ENCODE results near the gene NCAPD2.
"Not testable (repeated sequence)": the region's sequence is repeated elsewhere in the genome, so short reads cannot be mapped to it uniquely, and the experiment has no call there.

NCAPD2 gene

GRCh38 chr12:6492838-6493496 lies 935 bp upstream of the NCAPD2 start, which contains the start of gene MRPL51:
Gene MRPL51 (minus strand): TSS chr12:6493262. CDS start chr12:6493136, 126 bp downstream.
- peak; percentile 86 to 96 for DNase-seq (ENCODE audit: low read depth in 2 of 2)

GRCh38 chr12:6494258-6494743 lies 399 bp downstream of the NCAPD2 start:
- no peak for DNase-seq (ENCODE audit: low read depth in 2 of 2)

GRCh38 chr12:6494968-6495367 lies 1.1 kb downstream of the NCAPD2 start:
- DNase-seq (ENCODE audit: low read depth in 2 of 2): no peak

GRCh38 chr12:6497291-6497690 lies 3.4 kb downstream of the NCAPD2 start:
- not testable (repeated sequence) for DNase-seq (ENCODE audit: low read depth in 2 of 2)

- DNase-seq (ENCODE audit: low read depth in 2 of 2): no peak
Observed at GRCh38 chr12:6500466-6500865, 6.6 kb downstream of the NCAPD2 start.

GRCh38 chr12:6507102-6507998 lies 13.4 kb downstream of the NCAPD2 start:
- DNase-seq (ENCODE audit: low read depth in 2 of 2): no peak

- DNase-seq (ENCODE audit: low read depth in 2 of 2): no peak
Observed at GRCh38 chr12:6508087-6508486, 14.2 kb downstream of the NCAPD2 start.

GRCh38 chr12:6520186-6520585 lies 26.3 kb downstream of the NCAPD2 start:
- no peak for DNase-seq (ENCODE audit: low read depth in 2 of 2)

GRCh38 chr12:6522193-6522592 lies 28.3 kb downstream of the NCAPD2 start:
- no peak for DNase-seq (ENCODE audit: low read depth in 2 of 2)

- no peak for DNase-seq (ENCODE audit: low read depth in 2 of 2)
Observed at GRCh38 chr12:6523708-6524107, 29.8 kb downstream of the NCAPD2 start.

GRCh38 chr12:6524648-6525047 lies 30.7 kb downstream of the NCAPD2 start:
- no peak for DNase-seq (ENCODE audit: low read depth in 2 of 2)

- no peak for DNase-seq (ENCODE audit: low read depth in 2 of 2)
Observed at GRCh38 chr12:6526201-6526600, 32.3 kb downstream of the NCAPD2 start.

- no peak for DNase-seq (ENCODE audit: low read depth in 2 of 2)
Observed at GRCh38 chr12:6526766-6527525, 33.0 kb downstream of the NCAPD2 start.

- no peak for DNase-seq (ENCODE audit: low read depth in 2 of 2)
Observed at GRCh38 chr12:6527711-6528110, 33.8 kb downstream of the NCAPD2 start.

GRCh38 chr12:6528539-6529235 lies 34.8 kb downstream of the NCAPD2 start:
- no peak for DNase-seq (ENCODE audit: low read depth in 2 of 2)

- DNase-seq (ENCODE audit: low read depth in 2 of 2): no peak
Observed at GRCh38 chr12:6529291-6529737, 35.4 kb downstream of the NCAPD2 start.

GRCh38 chr12:6530576-6531260 lies 36.8 kb downstream of the NCAPD2 start:
- no peak for DNase-seq (ENCODE audit: low read depth in 2 of 2)

GRCh38 chr12:6532051-6532926 lies 38.4 kb downstream of the NCAPD2 start:
- peak; percentile 50 to 56 for DNase-seq (ENCODE audit: low read depth in 2 of 2)

- DNase-seq (ENCODE audit: low read depth in 2 of 2): no peak
Observed at GRCh38 chr12:6532927-6533652, 39.2 kb downstream of the NCAPD2 start.

All from stimulated activated CD4-positive, alpha-beta T cell treated with anti-CD3 and anti-CD28 coated beads, Interleukin-1b, Interleukin-23, amount 100 ng/mL, for 1 hour (primary cell).